Kidney (tissue), 14 donors: ENCODE results near the gene MYH9. TPM values are rescaled to one million over a fixed set of nuclear protein-coding genes. Genes with fewer than 3 reads are reported as not detected.
A peak's percentile ranks its signal among the peaks of the same experiment; 100 is the strongest.

Source experiments
- DNase-seq, 5 donors: peaks; one replicate each; pipeline ENCODE4 v3.0.0-alpha.2; 2013 to 2020
- FAIRE-seq: peaks from 2 replicates; lab custom pipeline; 2012; peaks lifted over from hg19 to GRCh38; lab: Jason Lieb, UNC
- H3K27ac ChIP-seq, 2 donors: one replicate each; pipeline ENCODE4 v1.7.0; 2013; ENCODE audit warnings: low read depth in 2 of 2, low read length in 2 of 2, inconsistent platforms in 1 of 2
- H3K27me3 ChIP-seq: one replicate; pipeline ENCODE4 v1.7.1; 2013; ENCODE audit warnings: low read length, inconsistent platforms; ENCODE audit not compliant: control insufficient read depth, insufficient read depth
- H3K36me3 ChIP-seq, 3 donors: one replicate each; pipeline versions ENCODE4 v1.7.0 to v1.7.1; 2013; ENCODE audit warnings: low read length in 3 of 3, control low read depth in 1 of 3, inconsistent platforms in 1 of 3; ENCODE audit not compliant: insufficient read depth in 3 of 3, control insufficient read depth in 2 of 3
- H3K4me1 ChIP-seq, 3 donors: one replicate each; pipeline versions ENCODE4 v1.7.0 to v1.7.1; 2013; ENCODE audit warnings: low read length in 3 of 3, inconsistent platforms in 1 of 3, low read depth in 1 of 3; ENCODE audit not compliant: control insufficient read depth in 2 of 3, insufficient read depth in 2 of 3
- H3K4me3 ChIP-seq, 3 donors: one replicate each; pipeline versions ENCODE4 v1.7.0 to v1.8.1; 2013; ENCODE audit warnings: low read length in 3 of 3, control low read depth in 1 of 3, inconsistent platforms in 1 of 3
- H3K9ac ChIP-seq, 3 donors: one replicate each; pipeline versions ENCODE4 v1.7.0 to v1.7.1; 2013; ENCODE audit warnings: low read length in 3 of 3, control low read depth in 1 of 3, inconsistent platforms in 1 of 3
- H3K9me3 ChIP-seq, 3 donors: one replicate each; pipeline versions ENCODE4 v1.7.0 to v1.7.1; 2013; ENCODE audit warnings: low read length in 3 of 3, control low read depth in 1 of 3, inconsistent platforms in 1 of 3; ENCODE audit not compliant: control insufficient read depth in 2 of 3, insufficient read depth in 1 of 3
- intact Hi-C: fragments of 100-400 bp; cut with DNase I; formaldehyde crosslinking; loops from one replicate; pipeline ENCODE4 v1.11.1; 2022
- polyA plus RNA-seq: library from polyadenylated mRNA; stranded (reverse); fragments of 350-450 nt; fragmentation: Illumina TruSeq; extraction: RNeasy Lipid Tissue Mini Kit (QIAGEN cat#74804); gene quantifications from one replicate; pipeline ENCODE4 v1.2.3, GENCODE V29; 2014; ENCODE audit warnings: low read depth, low replicate concordance; ENCODE audit not compliant: insufficient read depth
- total RNA-seq: library from RNA; stranded (reverse); fragmentation: NEBNext Ultra II Directional; extraction: Animal tissue kit (Norgen Biotek cat#: 25700); gene quantifications from one replicate; pipeline ENCODE4 v1.2.1, GENCODE V29; 2021
- TF ChIP-seq, protein P1 (sequence below): IDR thresholded peaks from 3 replicates; pipeline ENCODE4 v1.5.1; 2012; ENCODE audit warnings: mild to moderate bottlenecking, moderate library complexity, borderline replicate concordance; ENCODE audit not compliant: insufficient read depth; ENCODE audit errors: extremely low read depth
- donor health status: control.
- donor health status: control.
- donor health status: control.
- donor health status: control.
- donor health status: control.
- donor health status: DM: yes; HTN: yes; CAD: no.
- donor health status: Normal renal cell carcinoma (clear cell type).

The MYH9 gene
- total and polyA plus RNA-seq, 2 donors from 2014 or later: 85.2 to 655 TPM

DNA sequence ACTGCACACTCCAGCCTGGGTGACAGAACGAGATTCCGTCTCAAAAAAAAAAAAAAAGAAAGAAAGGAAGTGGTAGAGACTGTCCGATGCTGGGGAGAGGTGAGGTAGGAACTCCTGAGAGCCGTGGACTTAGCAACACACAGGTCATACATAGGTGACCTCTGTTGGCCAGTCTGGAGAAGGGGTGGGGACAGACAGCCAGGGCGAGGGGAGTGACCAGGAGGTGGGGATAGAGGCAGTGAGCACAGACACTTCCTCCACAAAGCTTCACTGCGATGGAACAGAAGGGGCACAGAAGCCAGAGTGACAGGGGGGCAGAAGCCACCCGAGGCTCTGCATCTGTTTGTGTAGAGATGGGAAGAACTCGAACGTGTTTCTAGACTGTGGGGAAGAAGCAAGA, 47.1 kb downstream of the MYH9 start:
- Histone ChIP-seq H3K9ac (peak overlapping the region in 1 of 3 donors; percentile 53), H3K9me3 (no peaks in the 10 kb centered on the region), H3K4me1 (peaks cover 0 to 42% (median 42%) of the 10 kb centered on the region in 3 donors), H3K27me3 (no peaks in the 10 kb centered on the region), H3K4me3 (no peak overlapping the region), H3K36me3 (peaks cover 9 to 63% (median 24%) of the 10 kb centered on the region in 3 donors), H3K27ac (peak overlapping the region; percentile 40 to 78)
- DNase-seq (no peak), FAIRE-seq (no peak)
- intact Hi-C loops: no loop called here
- TF ChIP-seq, protein P1, sequence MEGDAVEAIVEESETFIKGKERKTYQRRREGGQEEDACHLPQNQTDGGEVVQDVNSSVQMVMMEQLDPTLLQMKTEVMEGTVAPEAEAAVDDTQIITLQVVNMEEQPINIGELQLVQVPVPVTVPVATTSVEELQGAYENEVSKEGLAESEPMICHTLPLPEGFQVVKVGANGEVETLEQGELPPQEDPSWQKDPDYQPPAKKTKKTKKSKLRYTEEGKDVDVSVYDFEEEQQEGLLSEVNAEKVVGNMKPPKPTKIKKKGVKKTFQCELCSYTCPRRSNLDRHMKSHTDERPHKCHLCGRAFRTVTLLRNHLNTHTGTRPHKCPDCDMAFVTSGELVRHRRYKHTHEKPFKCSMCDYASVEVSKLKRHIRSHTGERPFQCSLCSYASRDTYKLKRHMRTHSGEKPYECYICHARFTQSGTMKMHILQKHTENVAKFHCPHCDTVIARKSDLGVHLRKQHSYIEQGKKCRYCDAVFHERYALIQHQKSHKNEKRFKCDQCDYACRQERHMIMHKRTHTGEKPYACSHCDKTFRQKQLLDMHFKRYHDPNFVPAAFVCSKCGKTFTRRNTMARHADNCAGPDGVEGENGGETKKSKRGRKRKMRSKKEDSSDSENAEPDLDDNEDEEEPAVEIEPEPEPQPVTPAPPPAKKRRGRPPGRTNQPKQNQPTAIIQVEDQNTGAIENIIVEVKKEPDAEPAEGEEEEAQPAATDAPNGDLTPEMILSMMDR: no peak

DNA sequence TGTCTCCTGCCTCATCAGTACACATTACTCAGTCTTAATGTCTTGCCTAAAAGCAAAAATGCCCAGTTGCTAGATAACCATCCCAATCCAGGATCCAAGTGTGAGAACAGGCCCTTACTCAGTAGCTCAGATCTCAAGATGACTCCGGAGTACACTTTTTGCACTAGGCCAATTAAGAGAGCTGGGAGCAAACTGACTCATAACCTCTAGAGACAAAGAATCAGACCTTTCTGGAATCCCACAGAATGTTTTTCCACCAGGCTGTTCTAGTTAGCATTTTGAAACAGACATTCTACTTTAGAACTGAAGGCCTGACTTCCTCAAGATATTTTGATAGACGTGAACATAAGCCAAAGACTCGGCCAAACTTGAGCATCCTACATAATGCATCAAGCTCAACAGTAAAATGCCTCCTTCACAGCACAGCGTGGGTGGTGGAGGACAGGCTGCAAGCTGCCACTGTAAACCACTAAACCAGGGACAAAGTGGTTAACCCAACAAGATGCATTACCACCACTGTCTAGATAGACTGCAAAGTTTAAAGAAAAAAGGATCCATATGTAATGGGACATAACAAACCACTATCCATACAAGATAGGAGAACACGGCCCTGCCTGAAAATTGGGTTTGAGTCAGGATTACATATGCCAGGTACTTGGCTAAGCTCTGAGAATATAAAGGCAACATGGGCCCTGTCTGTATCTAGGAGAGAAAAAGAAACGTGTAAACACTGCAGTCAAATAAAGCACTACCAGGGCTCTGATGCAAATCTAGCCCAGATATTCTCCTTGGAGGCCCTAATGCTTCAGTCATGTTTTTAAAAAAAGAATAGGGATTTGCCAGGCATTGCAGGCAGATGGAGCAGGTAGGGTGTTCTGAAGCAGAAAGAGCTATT, 48.3 kb downstream of the MYH9 start:
- intact Hi-C loops: no loop called here
- Histone ChIP-seq H3K9ac (peak overlapping the region in 1 of 3 donors; percentile 41), H3K4me1 (peaks cover 0 to 52% (median 51%) of the 10 kb centered on the region in 3 donors), H3K9me3 (no peaks in the 10 kb centered on the region), H3K27ac (peak overlapping the region; percentile 44 to 78), H3K4me3 (no peak overlapping the region), H3K36me3 (peaks cover 9 to 67% (median 27%) of the 10 kb centered on the region in 3 donors), H3K27me3 (no peaks in the 10 kb centered on the region)
- no peak for FAIRE-seq
- TF ChIP-seq, protein P1: no peak
- no peak for DNase-seq

DNA sequence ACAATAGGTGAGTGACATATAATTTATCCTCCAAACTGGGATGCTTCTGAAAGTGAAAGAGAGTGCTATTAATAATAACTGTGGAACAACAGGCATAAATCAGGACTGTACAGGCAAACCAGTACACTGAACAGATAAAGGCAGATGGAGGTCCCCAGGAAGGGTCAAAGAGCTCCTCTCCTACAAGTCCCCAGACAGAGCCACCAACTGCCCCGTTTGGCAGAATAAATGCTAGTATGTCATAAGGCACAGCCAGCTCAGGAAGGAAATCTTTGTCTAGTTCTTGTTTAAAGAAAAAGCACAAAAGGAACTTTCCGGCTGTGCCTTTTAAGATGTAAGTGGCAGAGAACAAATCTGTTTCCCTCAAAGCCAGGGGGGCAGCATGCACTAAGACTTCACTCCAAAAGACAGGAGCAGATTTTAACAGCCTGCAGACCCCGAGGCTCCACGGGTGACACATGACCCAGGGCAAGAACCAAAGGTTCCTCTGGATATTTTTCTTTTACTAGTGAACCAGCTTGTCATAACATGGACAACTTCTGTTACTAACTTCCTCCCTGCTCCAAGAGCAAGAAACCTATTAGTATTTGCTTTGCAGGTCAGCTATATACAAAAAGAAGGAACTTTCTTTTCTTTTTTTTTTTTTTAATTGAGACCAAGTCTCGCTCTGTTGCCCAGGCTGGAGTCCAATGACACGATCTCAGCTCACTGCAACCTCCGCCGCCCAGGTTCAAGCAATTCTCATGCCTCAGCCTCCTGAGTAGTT, 50.2 kb downstream of the MYH9 start:
- TF ChIP-seq, protein P1: no peak
- H3K9me3 ChIP-seq: no peaks in the 10 kb centered on the region
- peaks cover 9 to 78% (median 31%) of the 10 kb centered on the region in 3 donors for H3K36me3 ChIP-seq
- H3K4me1 ChIP-seq: peaks cover 0 to 69% (median 61%) of the 10 kb centered on the region in 3 donors
- DNase-seq: no peak
- H3K27ac ChIP-seq: peak overlapping the region; percentile 56 to 95
- H3K4me3 ChIP-seq: peak overlapping the region in 1 of 3 donors; percentile 7
- peak overlapping the region in 2 of 3 donors; percentile 34 to 59 for H3K9ac ChIP-seq
- FAIRE-seq: no peak
- intact Hi-C loops: no loop called here
- no peaks in the 10 kb centered on the region for H3K27me3 ChIP-seq
